Astrocyte (in vitro differentiated cells and primary cell): Measurements from ENCODE around the gene CNN3. TPM values are rescaled to one million over a fixed set of nuclear protein-coding genes. Genes with fewer than 3 reads are reported as not detected.

Experiments
- DNase-seq: peaks from one replicate; pipeline ENCODE4 v3.0.0-alpha.2; 2010; ENCODE audit warnings: low read depth
- FAIRE-seq: peaks from 2 replicates; lab custom pipeline; 2011; peaks lifted over from hg19 to GRCh38; lab: Jason Lieb, UNC
- H2AFZ ChIP-seq: 2 replicates; pipeline ENCODE4 v1.6.0; 2012; ENCODE audit warnings: low read depth, low read length, inconsistent platforms
- H3K27ac ChIP-seq: 2 replicates; pipeline ENCODE4 v1.5.1; 2011; ENCODE audit warnings: low read depth, low read length, inconsistent platforms
- H3K27me3 ChIP-seq: 2 replicates; pipeline ENCODE4 v1.6.0; 2011; ENCODE audit warnings: low read length, inconsistent platforms; ENCODE audit not compliant: insufficient read depth
- H3K36me3 ChIP-seq: 2 replicates; pipeline ENCODE4 v1.5.1; 2011; ENCODE audit warnings: low read length, inconsistent platforms; ENCODE audit not compliant: insufficient read depth
- H3K4me1 ChIP-seq: 2 replicates; pipeline ENCODE4 v1.5.1; 2011; ENCODE audit warnings: low read length, inconsistent platforms; ENCODE audit not compliant: insufficient read depth
- H3K4me2 ChIP-seq: 2 replicates; pipeline ENCODE4 v1.6.0; 2012; ENCODE audit warnings: low read length, inconsistent platforms
- H3K4me3 ChIP-seq: 2 replicates; pipeline ENCODE4 v1.5.1; 2011; ENCODE audit warnings: low read depth, mild to moderate bottlenecking, low read length, inconsistent platforms; ENCODE audit not compliant: insufficient read depth
- H3K79me2 ChIP-seq: 2 replicates; pipeline ENCODE4 v1.6.0; 2012; ENCODE audit warnings: mild to moderate bottlenecking, low read length, inconsistent platforms; ENCODE audit not compliant: insufficient read depth
- H3K9ac ChIP-seq: 2 replicates; pipeline ENCODE4 v1.6.0; 2012; ENCODE audit warnings: mild to moderate bottlenecking, low read length, inconsistent platforms
- H3K9me3 ChIP-seq: 2 replicates; pipeline ENCODE4 v1.5.1; 2012; ENCODE audit warnings: low read depth, mild to moderate bottlenecking, low read length, inconsistent platforms; ENCODE audit not compliant: insufficient read depth
- H4K20me1 ChIP-seq: 2 replicates; pipeline ENCODE4 v1.6.0; 2012; ENCODE audit warnings: low read length, inconsistent platforms; ENCODE audit not compliant: insufficient read depth
- H3K27ac Mint-ChIP-seq: one replicate; pipeline ENCODE4 v1.8.0; 2021; ENCODE audit warnings: mild to moderate bottlenecking, mixed read lengths; ENCODE audit not compliant: unreplicated experiment
- H3K27me3 Mint-ChIP-seq: one replicate; pipeline ENCODE4 v1.8.0; 2021; ENCODE audit warnings: low read depth, mixed read lengths; ENCODE audit not compliant: unreplicated experiment
- H3K36me3 Mint-ChIP-seq: one replicate; pipeline ENCODE4 v1.8.0; 2021; ENCODE audit warnings: low read depth, mixed read lengths; ENCODE audit not compliant: unreplicated experiment
- H3K4me1 Mint-ChIP-seq: one replicate; pipeline ENCODE4 v1.8.0; 2021; ENCODE audit warnings: low read depth, mixed read lengths; ENCODE audit not compliant: unreplicated experiment
- H3K4me3 Mint-ChIP-seq: one replicate; pipeline ENCODE4 v1.8.0; 2021; ENCODE audit warnings: mild to moderate bottlenecking, moderate library complexity, mixed read lengths; ENCODE audit not compliant: unreplicated experiment
- H3K9me3 Mint-ChIP-seq: one replicate; pipeline ENCODE4 v1.8.0; 2021; ENCODE audit warnings: mild to moderate bottlenecking, mixed read lengths; ENCODE audit not compliant: unreplicated experiment
- CTCF ChIP-seq: IDR thresholded peaks from 2 replicates; pipeline ENCODE4 v1.5.1; 2011; ENCODE audit warnings: low read depth, mild to moderate bottlenecking, inconsistent platforms, low read length, moderate library complexity; ENCODE audit not compliant: insufficient read depth
- EZH2 ChIP-seq: IDR thresholded peaks from 2 replicates; pipeline ENCODE4 v1.6.1; 2012; ENCODE audit warnings: mild to moderate bottlenecking, low read length, inconsistent platforms; ENCODE audit not compliant: insufficient read depth
- total RNA-seq: library from RNA; stranded (reverse); gene quantifications from 2 replicates; pipeline ENCODE4 v1.2.1, GENCODE V29; 2021

Gene CNN3
- total RNA-seq, 1 donor from 2014 or later: 515 TPM

GRCh38 chr1:94963864-94964263, 37.0 kb upstream of the CNN3 start:
- Histone ChIP-seq H3K4me2 (no peak overlapping the region), H3K27me3 (no peaks in the 10 kb centered on the region), H3K79me2 (no peaks in the 10 kb centered on the region), H3K9ac (no peak overlapping the region), H2AFZ (no peak overlapping the region), H3K36me3 (no peaks in the 10 kb centered on the region), H3K4me1 (peaks cover 3% of the 10 kb centered on the region), H3K27ac (no peak overlapping the region), H3K4me3 (no peak overlapping the region), H4K20me1 (no peaks in the 10 kb centered on the region), H3K9me3 (no peaks in the 10 kb centered on the region)
- H3K9me3 Mint-ChIP-seq: no peaks in the 10 kb centered on the region
- peaks cover 4% of the 10 kb centered on the region for H3K36me3 Mint-ChIP-seq
- no peaks in the 10 kb centered on the region for H3K27me3 Mint-ChIP-seq
- FAIRE-seq (no peak), DNase-seq (no peak)
- no peaks in the 10 kb centered on the region for H3K4me1 Mint-ChIP-seq
- no peak overlapping the region for H3K27ac Mint-ChIP-seq
- H3K4me3 Mint-ChIP-seq: no peak overlapping the region
- TF ChIP-seq CTCF: no peak
- no peak for TF ChIP-seq EZH2

GRCh38 chr1:94962409-94963265, 35.7 kb upstream of the CNN3 start:
- Histone ChIP-seq H3K36me3 (no peaks in the 10 kb centered on the region), H3K27me3 (no peaks in the 10 kb centered on the region), H3K79me2 (no peaks in the 10 kb centered on the region), H2AFZ (peak overlapping the region; percentile 59), H3K9ac (peak overlapping the region; percentile 9), H3K4me1 (peaks cover 3% of the 10 kb centered on the region), H4K20me1 (no peaks in the 10 kb centered on the region), H3K4me2 (peak overlapping the region; percentile 74), H3K27ac (no peak overlapping the region), H3K4me3 (peak overlapping the region; percentile 45), H3K9me3 (no peaks in the 10 kb centered on the region)
- Mint-ChIP-seq H3K27ac (no peak overlapping the region), H3K4me3 (no peak overlapping the region), H3K36me3 (no peaks in the 10 kb centered on the region), H3K9me3 (no peaks in the 10 kb centered on the region), H3K27me3 (no peaks in the 10 kb centered on the region), H3K4me1 (no peaks in the 10 kb centered on the region)
- no peak for FAIRE-seq
- DNase-seq: no peak
- no peak for TF ChIP-seq EZH2
- no peak for TF ChIP-seq CTCF

GRCh38 chr1:94961988-94962387, 35.1 kb upstream of the CNN3 start:
- Histone ChIP-seq H3K36me3 (no peaks in the 10 kb centered on the region), H3K79me2 (no peaks in the 10 kb centered on the region), H3K4me3 (no peak overlapping the region), H3K9ac (no peak overlapping the region), H3K4me1 (peaks cover 3% of the 10 kb centered on the region), H2AFZ (no peak overlapping the region), H3K9me3 (no peaks in the 10 kb centered on the region), H3K27ac (no peak overlapping the region), H3K4me2 (no peak overlapping the region), H4K20me1 (no peaks in the 10 kb centered on the region), H3K27me3 (no peaks in the 10 kb centered on the region)
- Mint-ChIP-seq H3K27ac (no peak overlapping the region), H3K36me3 (no peaks in the 10 kb centered on the region), H3K9me3 (no peaks in the 10 kb centered on the region), H3K4me3 (no peak overlapping the region), H3K27me3 (no peaks in the 10 kb centered on the region), H3K4me1 (no peaks in the 10 kb centered on the region)
- DNase-seq: no peak
- TF ChIP-seq CTCF: no peak
- no peak for TF ChIP-seq EZH2
- FAIRE-seq: no peak
